Transverse colon (tissue), 4 donors: Measurements from ENCODE around the gene CLDN9. TPM values are rescaled to one million over a fixed set of nuclear protein-coding genes. Genes with fewer than 3 reads are reported as not detected.
A peak's percentile ranks its signal among the peaks of the same experiment; 100 is the strongest.

Source experiments
- DNase-seq: peaks from one replicate; pipeline ENCODE4 v3.0.0-alpha.2; 2019
- H3K27ac ChIP-seq, 4 donors: fragments of 200-600 bp; sonication (generic); 2 replicates each; pipeline ENCODE4 v1.5.1; 2016 to 2018; ENCODE audit warnings: inconsistent platforms in 4 of 4
- H3K27me3 ChIP-seq: fragments of 200-600 bp; sonication (generic); 2 replicates; pipeline ENCODE4 v1.5.1; 2017; ENCODE audit warnings: inconsistent platforms
- H3K36me3 ChIP-seq, 4 donors: fragments of 200-600 bp; sonication (generic); 2 replicates each; pipeline ENCODE4 v1.5.1; 2017 to 2019; ENCODE audit warnings: inconsistent platforms in 4 of 4
- H3K4me1 ChIP-seq, 4 donors: fragments of 200-600 bp; sonication (generic); 2 replicates each; pipeline ENCODE4 v1.5.1; 2017 to 2020; ENCODE audit warnings: inconsistent platforms in 4 of 4
- H3K4me3 ChIP-seq, 4 donors: fragments of 200-600 bp; sonication (generic); 1 replicate in 1 of 4; 2 replicates in 3 of 4; pipeline versions ENCODE4 v1.5.1 to v1.6.1; 2017 to 2019; ENCODE audit warnings: inconsistent platforms in 4 of 4
- H3K9me3 ChIP-seq, 2 donors: fragments of 200-600 bp; sonication (generic); 2 replicates each; pipeline ENCODE4 v1.5.1; 2017 to 2019; ENCODE audit warnings: inconsistent platforms in 2 of 2
- CTCF ChIP-seq, 5 experiments: fragments of 200-600 bp in 3 of 5; fragments of 450-650 bp in 2 of 5; sonication (generic) in 3 of 5; IDR thresholded peaks; 1 replicate in 2 of 5; 2 replicates in 3 of 5; pipeline ENCODE4 v1.5.1; 2016 to 2017; ENCODE audit warnings: antibody characterized with exemption in 5 of 5, inconsistent platforms in 3 of 5, mild to moderate bottlenecking in 2 of 5, moderate library complexity in 1 of 5
- EP300 ChIP-seq: sonication (generic); formaldehyde crosslinking; IDR thresholded peaks from one replicate; pipeline ENCODE4 v1.6.1; 2017; ENCODE audit warnings: antibody characterized with exemption, low read depth
- POLR2A ChIP-seq: fragments of 450-650 bp; IDR thresholded peaks from one replicate; pipeline ENCODE4 v1.6.1; 2016; ENCODE audit warnings: antibody characterized with exemption, mild to moderate bottlenecking, moderate library complexity
- POLR2AphosphoS5 ChIP-seq, 3 donors: sonication (generic); formaldehyde crosslinking; IDR thresholded peaks; one replicate each; pipeline ENCODE4 v1.6.1; 2016; ENCODE audit warnings: antibody characterized with exemption in 3 of 3
- WGBS, 2 donors: methylation state at CpG; one replicate each; pipeline ENCODE4 v1.1.5; 2018; ENCODE audit warnings: low coverage in 1 of 2; 5-methylcytosine and 5-hydroxymethylcytosine counted together
- in situ Hi-C, 4 donors: fragments of 200-750 bp; cut with MboI; loops; one replicate each; pipeline versions ENCODE4 v1.15.0 to v1.15.1; 2017; ENCODE audit warnings: low sequenced_read_pairs in 3 of 4, low pct_ligation_motif_present in 1 of 4, low pct_unique_long_range_greater_than_20kb in 1 of 4
- intact Hi-C: fragments of 100-400 bp; cut with DNase I; formaldehyde crosslinking; loops from one replicate; pipeline ENCODE4 v1.15.1; 2023; ENCODE audit warnings: low total_unique reads
- total RNA-seq, 4 donors: library from RNA; depleted of rRNA; stranded (reverse); fragments of >200 nt; gene quantifications; one replicate each; pipeline ENCODE4 v1.1.0, GENCODE V29; 2016

CLDN9 gene
- total RNA-seq, 4 donors from 2014 or later, result 0.55 to 1.1 TPM; not detected in 2

GRCh38 chr16:2966043-2966807 is 46.5 kb upstream of the CLDN9 start:
- Histone ChIP-seq H3K4me3 (peak overlapping the region in 2 of 4 donors; percentile 20 to 35), H3K27me3 (peaks cover 76% of the 10 kb centered on the region), H3K27ac (no peak overlapping the region), H3K36me3 (no peaks in the 10 kb centered on the region), H3K9me3 (no peaks in the 10 kb centered on the region), H3K4me1 (peaks cover 36 to 66% (median 61%) of the 10 kb centered on the region in 4 donors)
- no peak for TF ChIP-seq POLR2AphosphoS5 (IDR thresholded peaks at IDR 0.05)
- no peak for TF ChIP-seq POLR2A
- no peak for TF ChIP-seq CTCF (IDR thresholded peaks at IDR 0.05)
- TF ChIP-seq EP300, result no peak
- intact Hi-C loops, result no loop called here
- in situ Hi-C loops, result no loop called here
- peak; percentile 8 for DNase-seq
- 57% methylated on average over 33 of the region's 39 CpGs; no CpG with 5 or more reads in 1 of the 2 donors for WGBS, 2 donors

- Histone ChIP-seq H3K4me3 (peak overlapping the region in 2 of 4 donors; percentile 20 to 35), H3K27me3 (peaks cover 70% of the 10 kb centered on the region), H3K27ac (no peak overlapping the region), H3K36me3 (no peaks in the 10 kb centered on the region), H3K4me1 (peaks cover 36 to 66% (median 61%) of the 10 kb centered on the region in 4 donors), H3K9me3 (no peaks in the 10 kb centered on the region)
- TF ChIP-seq EP300 (no peak), POLR2A (no peak), POLR2AphosphoS5 (IDR thresholded peaks at IDR 0.05) (no peak), CTCF (IDR thresholded peaks at IDR 0.05) (no peak)
- in situ Hi-C loops (no loop called here), intact Hi-C loops (no loop called here)
- peak; percentile 37 for DNase-seq
- WGBS, 2 donors, result 15% methylated on average over 15 of the region's 46 CpGs; no CpG with 5 or more reads in 1 of the 2 donors
These were observed 45.9 kb upstream of the CLDN9 start for GRCh38 chr16:2966808-2967191.

GRCh38 chr16:2967211-2967631 is 45.5 kb upstream of the CLDN9 start:
- no peak for TF ChIP-seq POLR2AphosphoS5 (IDR thresholded peaks at IDR 0.05)
- H3K9me3 ChIP-seq, result no peaks in the 10 kb centered on the region
- intact Hi-C loops, result no loop called here
- peaks cover 66% of the 10 kb centered on the region for H3K27me3 ChIP-seq
- no peak for DNase-seq
- in situ Hi-C loops, result no loop called here
- no peak overlapping the region for H3K27ac ChIP-seq
- H3K4me3 ChIP-seq, result peak overlapping the region in 2 of 4 donors; percentile 20 to 35
- WGBS, 2 donors, result 21% methylated on average over 24 of the region's 51 CpGs; no CpG with 5 or more reads in 1 of the 2 donors
- peaks cover 36 to 66% (median 61%) of the 10 kb centered on the region in 4 donors for H3K4me1 ChIP-seq
- no peaks in the 10 kb centered on the region for H3K36me3 ChIP-seq

GRCh38 chr16:2967721-2968161 is 45.0 kb upstream of the CLDN9 start:
- in situ Hi-C loops (no loop called here), intact Hi-C loops (no loop called here)
- Histone ChIP-seq H3K27ac (no peak overlapping the region), H3K4me1 (peaks cover 36 to 66% (median 61%) of the 10 kb centered on the region in 4 donors), H3K9me3 (no peaks in the 10 kb centered on the region), H3K4me3 (peak overlapping the region in 1 of 4 donors; percentile 35), H3K27me3 (peaks cover 61% of the 10 kb centered on the region), H3K36me3 (no peaks in the 10 kb centered on the region)
- WGBS, 2 donors, result 68% methylated on average over 32 of the region's 33 CpGs; no CpG with 5 or more reads in 1 of the 2 donors
- DNase-seq, result no peak
- TF ChIP-seq POLR2AphosphoS5 (IDR thresholded peaks at IDR 0.05) (no peak), CTCF (IDR thresholded peaks at IDR 0.05) (no peak), EP300 (no peak), POLR2A (no peak)
